HG03432 (cell line): Measurements from ENCODE around the gene FAM184B.

Source experiments
- ATAC-seq: cut with Tn5 transposase; IDR thresholded peaks from one replicate; pipeline ENCODE4 v1.9.1; 2021; ENCODE audit warnings: mild to moderate bottlenecking, moderate library complexity; ENCODE audit not compliant: unreplicated experiment

FAM184B gene

GRCh38 chr4:17646693-17647092 lies 134.7 kb downstream of the FAM184B start:
- ATAC-seq, result no peak

GRCh38 chr4:17642398-17642783 lies 139.0 kb downstream of the FAM184B start:
- no peak for ATAC-seq

GRCh38 chr4:17639136-17639535 lies 142.3 kb downstream of the FAM184B start:
- ATAC-seq, result no peak

GRCh38 chr4:17636696-17637622 lies 144.5 kb downstream of the FAM184B start:
- peak; percentile 93 for ATAC-seq

GRCh38 chr4:17636341-17636695 lies 145.1 kb downstream of the FAM184B start:
- peak; percentile 15 for ATAC-seq

- no peak for ATAC-seq
Measured at GRCh38 chr4:17635056-17635455, 146.4 kb downstream of the FAM184B start.

GRCh38 chr4:17633600-17633999 lies 147.8 kb downstream of the FAM184B start:
- no peak for ATAC-seq

- ATAC-seq, result no peak
Measured at GRCh38 chr4:17630228-17630627, 151.2 kb downstream of the FAM184B start.

- ATAC-seq, result no peak
Measured at GRCh38 chr4:17624821-17625220, 156.6 kb downstream of the FAM184B start.

GRCh38 chr4:17623451-17624001 lies 157.9 kb downstream of the FAM184B start:
- ATAC-seq, result no peak

GRCh38 chr4:17619416-17620105 lies 161.9 kb downstream of the FAM184B start:
- ATAC-seq, result no peak

- no peak for ATAC-seq
Measured at GRCh38 chr4:17618926-17619325, 162.5 kb downstream of the FAM184B start.

- ATAC-seq, result no peak
Measured at GRCh38 chr4:17616283-17616682, 165.1 kb downstream of the FAM184B start.

GRCh38 chr4:17614416-17615299 lies 166.8 kb downstream of the FAM184B start, which contains the start of gene MED28:
Gene MED28, plus strand, starts transcription at chr4:17614641. Its CDS starts 14 bp downstream, at chr4:17614655.
- ATAC-seq, result peak; percentile 96

- peak; percentile 55 for ATAC-seq
Measured at GRCh38 chr4:17613761-17614415, 167.5 kb downstream of the FAM184B start.

GRCh38 chr4:17605236-17605635 lies 176.2 kb downstream of the FAM184B start:
- ATAC-seq, result no peak

- no peak for ATAC-seq
Measured at GRCh38 chr4:17599826-17600225, 181.6 kb downstream of the FAM184B start.

- no peak for ATAC-seq
Measured at GRCh38 chr4:17597517-17597916, 183.9 kb downstream of the FAM184B start.

- peak; percentile 92 for ATAC-seq
Measured at GRCh38 chr4:17595471-17596005, 185.9 kb downstream of the FAM184B start.

GRCh38 chr4:17589355-17589754 lies 192.1 kb downstream of the FAM184B start:
- no peak for ATAC-seq
